ENCODE data around the gene TNFSF13B. TPM values are rescaled to one million over a fixed set of nuclear protein-coding genes. Genes with fewer than 3 reads are reported as not detected.

TNFSF13B gene
- total and polyA plus RNA-seq, 2 donors (not counting 3 experiments of a cell fraction or from before 2014, with no cell fraction given) = 0.18 to 1.2 TPM

GRCh38 chr13:108346376-108346775, 76.9 kb downstream of the TNFSF13B start:
- CTCF ChIA-PET = no interaction called here
- intact Hi-C loops (cut with micrococcal nuclease) (no loop called here), dilution Hi-C loops (cut with MboI; ENCODE audit: extremely low pct_ligation_motif_present, low sequenced_read_pairs) (no loop called here)
- FAIRE-seq (no peak), DNase-seq (ENCODE audit: low read depth, low spot score) (no peak)
- H3K9me3 ChIP-seq (replicated peaks; ENCODE audit: control insufficient read depth, insufficient read depth, low read length) = no peaks in the 10 kb centered on the region
- TF ChIP-seq MYC (IDR thresholded peaks at IDR 0.05; ENCODE audit: low read depth, low read length) (no peak), GATA2 (IDR thresholded peaks at IDR 0.05; ENCODE audit: insufficient read depth, insufficient read length, low read depth, low read length) (no peak), EZH2 (IDR thresholded peaks at IDR 0.05; ENCODE audit: borderline replicate concordance, low read depth, low read length, severe bottlenecking) (no peak), POLR2AphosphoS5 (IDR thresholded peaks at IDR 0.05; ENCODE audit: insufficient read depth, low read depth, low read length) (no peak), MAX (IDR thresholded peaks at IDR 0.05; ENCODE audit: insufficient read depth, insufficient read length) (no peak), CTCF (IDR thresholded peaks at IDR 0.05; ENCODE audit: extremely low read depth in 1 of 2, insufficient read depth in 1 of 2, low read depth in 1 of 2, low read length in 2 of 2) (no peak), FOS (IDR thresholded peaks at IDR 0.05; ENCODE audit: borderline replicate concordance, insufficient read depth, low read length) (no peak), POLR2A (IDR thresholded peaks at IDR 0.05; ENCODE audit: low read depth, low read length) (no peak), JUN (IDR thresholded peaks at IDR 0.05; ENCODE audit: borderline replicate concordance, insufficient read depth, insufficient read length, low read depth) (no peak)
- no peaks in the 10 kb centered on the region for H3K4me1 ChIP-seq (ENCODE audit: control insufficient read depth, extremely low read depth, insufficient read depth, low read length)
- no peak overlapping the region for H3K4me3 ChIP-seq (replicated peaks in 1 of 3; ENCODE audit: insufficient read depth in 1 of 3, low read depth in 1 of 3, low read length in 3 of 3)
- no peaks in the 10 kb centered on the region for H4K20me1 ChIP-seq (replicated peaks; ENCODE audit: control insufficient read depth, extremely low read depth, insufficient read depth, low read length)
- no peak overlapping the region for H3K4me2 ChIP-seq (ENCODE audit: insufficient read depth, low read length)
- H2AFZ ChIP-seq (ENCODE audit: low read depth, low read length) = no peak overlapping the region
- POLR2A ChIA-PET = no interaction called here
- H3K79me2 ChIP-seq (ENCODE audit: control insufficient read depth, insufficient read depth, low read length) = no peaks in the 10 kb centered on the region
- no peak overlapping the region for H3K9ac ChIP-seq (replicated peaks; ENCODE audit: extremely low read depth, insufficient read depth, low read length)
- H3K27ac ChIP-seq (ENCODE audit: insufficient read depth, low read depth, low read length) = no peak overlapping the region
- no TSS peak for BruUV-seq (replicated peaks)
- no peaks in the 10 kb centered on the region for H3K36me3 ChIP-seq (ENCODE audit: control insufficient read depth in 2 of 2, extremely low read depth in 1 of 2, insufficient read depth in 2 of 2, low read length in 2 of 2)
- H3K27me3 ChIP-seq (ENCODE audit: control insufficient read depth in 2 of 2, insufficient read depth in 2 of 2, low read length in 2 of 2) = no peaks in the 10 kb centered on the region
- H3K9me1 ChIP-seq (replicated peaks; ENCODE audit: control insufficient read depth, extremely low read depth, insufficient read depth, low read length) = no peaks in the 10 kb centered on the region
